NCI-H1694 (cell line): ENCODE measurements around the gene NSD1.
"Not testable (repeated sequence)": the region's sequence is repeated elsewhere in the genome, so short reads cannot be mapped to it uniquely, and the experiment has no call there.

Source experiments
- DNase-seq: peaks from one replicate; lab custom pipeline; 2025; lab: John Stamatoyannopoulos, UW

NSD1 gene

DNA sequence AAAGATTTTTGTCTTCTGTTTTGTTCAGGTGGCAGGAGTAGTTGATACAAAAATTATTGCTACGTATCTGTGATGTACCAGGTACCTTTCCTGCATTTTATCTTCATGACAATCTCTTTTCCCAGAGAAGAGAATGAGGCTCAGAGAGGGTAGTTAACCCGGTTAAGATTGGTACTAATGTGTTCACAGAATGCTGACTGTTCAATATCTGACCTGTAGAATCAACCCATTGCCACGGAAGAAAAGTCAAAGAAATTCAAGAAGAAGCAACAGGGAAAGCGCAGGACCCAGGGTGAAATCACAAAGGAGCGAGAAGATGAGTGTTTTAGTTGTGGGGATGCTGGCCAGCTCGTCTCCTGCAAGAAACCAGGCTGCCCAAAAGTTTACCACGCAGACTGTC lies 158.2 kb downstream of the NSD1 start:
- no peak for DNase-seq

DNA sequence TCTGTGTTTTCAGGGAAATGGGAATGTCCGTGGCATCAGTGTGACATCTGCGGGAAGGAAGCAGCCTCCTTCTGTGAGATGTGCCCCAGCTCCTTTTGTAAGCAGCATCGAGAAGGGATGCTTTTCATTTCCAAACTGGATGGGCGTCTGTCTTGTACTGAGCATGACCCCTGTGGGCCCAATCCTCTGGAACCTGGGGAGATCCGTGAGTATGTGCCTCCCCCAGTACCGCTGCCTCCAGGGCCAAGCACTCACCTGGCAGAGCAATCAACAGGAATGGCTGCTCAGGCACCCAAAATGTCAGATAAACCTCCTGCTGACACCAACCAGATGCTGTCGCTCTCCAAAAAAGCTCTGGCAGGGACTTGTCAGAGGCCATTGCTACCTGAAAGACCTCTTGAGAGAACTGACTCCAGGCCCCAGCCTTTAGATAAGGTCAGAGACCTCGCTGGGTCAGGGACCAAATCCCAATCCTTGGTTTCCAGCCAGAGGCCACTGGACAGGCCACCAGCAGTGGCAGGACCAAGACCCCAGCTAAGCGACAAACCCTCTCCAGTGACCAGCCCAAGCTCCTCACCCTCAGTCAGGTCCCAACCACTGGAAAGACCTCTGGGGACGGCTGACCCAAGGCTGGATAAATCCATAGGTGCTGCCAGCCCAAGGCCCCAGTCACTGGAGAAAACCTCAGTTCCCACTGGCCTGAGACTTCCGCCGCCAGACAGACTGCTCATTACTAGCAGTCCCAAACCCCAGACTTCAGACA lies 160.4 kb downstream of the NSD1 start:
- DNase-seq: no peak

DNA sequence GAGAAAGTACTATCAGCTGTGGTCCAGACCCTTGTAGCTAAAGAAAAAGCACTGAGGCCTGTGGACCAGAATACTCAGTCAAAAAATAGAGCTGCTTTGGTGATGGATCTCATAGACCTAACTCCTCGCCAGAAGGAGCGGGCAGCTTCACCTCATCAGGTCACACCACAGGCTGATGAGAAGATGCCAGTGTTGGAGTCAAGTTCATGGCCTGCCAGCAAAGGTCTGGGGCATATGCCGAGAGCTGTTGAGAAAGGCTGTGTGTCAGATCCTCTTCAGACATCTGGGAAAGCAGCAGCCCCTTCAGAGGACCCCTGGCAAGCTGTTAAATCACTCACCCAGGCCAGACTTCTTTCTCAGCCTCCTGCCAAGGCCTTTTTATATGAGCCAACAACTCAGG lies 161.1 kb downstream of the NSD1 start:
- no peak for DNase-seq

DNA sequence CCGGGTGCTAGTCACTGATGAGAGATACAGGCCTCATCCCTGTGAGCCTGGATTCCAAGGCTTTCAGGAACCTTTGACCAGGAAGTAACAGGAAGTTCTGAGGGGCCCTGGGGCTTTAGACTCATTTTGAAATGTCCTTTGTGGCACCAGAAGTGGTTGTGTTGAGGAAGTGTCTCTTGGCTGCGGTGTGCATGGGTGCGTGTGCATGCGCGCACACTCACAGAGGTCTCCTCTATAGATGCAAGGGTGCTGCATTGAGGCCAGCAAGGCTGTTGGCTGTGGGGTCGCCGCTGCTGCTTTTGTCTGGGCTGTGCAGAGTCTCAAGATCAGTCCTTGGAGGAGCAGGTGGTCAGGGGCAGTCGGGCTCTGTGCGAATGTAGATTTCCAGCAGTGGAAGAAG lies 162.4 kb downstream of the NSD1 start:
- no peak for DNase-seq

DNA sequence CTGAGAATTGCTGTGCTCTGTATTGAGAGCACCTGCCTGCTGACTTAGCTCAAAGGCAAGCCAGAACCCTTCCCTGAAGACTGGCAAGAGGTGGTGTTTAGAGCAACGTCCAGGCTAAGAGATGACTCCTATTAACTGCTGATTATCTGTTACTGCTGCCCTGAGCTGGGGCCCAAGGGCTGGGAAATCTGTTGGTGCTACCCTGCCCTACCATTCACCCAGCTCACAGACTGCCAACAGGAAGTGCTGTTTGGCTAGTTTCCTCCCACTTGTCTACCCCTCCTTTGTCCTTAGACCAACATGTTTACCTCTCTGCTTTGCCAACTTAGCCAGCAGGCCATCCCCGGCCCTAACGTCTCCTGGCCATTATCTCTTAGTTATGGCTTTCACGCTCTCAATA lies 163.0 kb downstream of the NSD1 start:
- no peak for DNase-seq

DNA sequence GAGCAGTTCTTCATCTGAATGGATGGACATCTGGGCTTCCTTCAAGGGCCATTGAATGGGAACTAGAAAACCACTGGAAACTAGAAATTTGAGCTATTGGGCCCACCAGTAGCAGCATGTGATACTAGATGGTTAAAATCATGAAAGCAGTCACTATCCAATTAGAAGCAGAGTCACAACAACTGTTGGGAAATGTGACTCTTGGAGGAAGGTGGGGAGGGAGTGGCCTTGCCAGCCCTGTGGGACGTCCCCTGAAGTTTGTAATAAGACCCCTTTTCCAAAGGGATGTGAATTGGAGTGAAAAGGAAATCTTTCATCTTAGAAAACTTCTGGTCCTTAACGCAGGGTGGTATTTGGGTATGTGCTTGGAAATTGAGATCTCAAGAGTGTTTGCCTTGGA lies 164.3 kb downstream of the NSD1 start:
- DNase-seq: no peak

DNA sequence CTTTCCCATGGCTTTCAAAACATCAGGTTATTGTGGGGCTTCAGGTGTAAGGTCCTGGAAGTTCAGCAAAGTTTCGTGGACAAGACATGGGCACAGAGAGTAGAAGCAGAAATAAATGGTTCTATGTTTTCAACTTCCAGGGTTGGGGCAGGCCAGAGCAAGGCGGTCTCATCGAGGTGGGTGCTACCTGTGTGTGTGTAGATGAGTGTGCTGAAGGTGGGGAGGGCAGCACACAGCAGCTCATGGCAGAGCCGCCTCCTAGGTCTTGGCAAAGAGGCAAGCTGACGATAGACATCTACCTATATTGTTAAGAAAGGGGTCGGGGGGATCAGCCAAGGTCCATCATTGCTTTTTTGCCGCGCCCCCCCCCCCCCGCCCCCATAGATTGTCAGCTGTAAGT lies 166.1 kb downstream of the NSD1 start:
- DNase-seq: no peak

DNA sequence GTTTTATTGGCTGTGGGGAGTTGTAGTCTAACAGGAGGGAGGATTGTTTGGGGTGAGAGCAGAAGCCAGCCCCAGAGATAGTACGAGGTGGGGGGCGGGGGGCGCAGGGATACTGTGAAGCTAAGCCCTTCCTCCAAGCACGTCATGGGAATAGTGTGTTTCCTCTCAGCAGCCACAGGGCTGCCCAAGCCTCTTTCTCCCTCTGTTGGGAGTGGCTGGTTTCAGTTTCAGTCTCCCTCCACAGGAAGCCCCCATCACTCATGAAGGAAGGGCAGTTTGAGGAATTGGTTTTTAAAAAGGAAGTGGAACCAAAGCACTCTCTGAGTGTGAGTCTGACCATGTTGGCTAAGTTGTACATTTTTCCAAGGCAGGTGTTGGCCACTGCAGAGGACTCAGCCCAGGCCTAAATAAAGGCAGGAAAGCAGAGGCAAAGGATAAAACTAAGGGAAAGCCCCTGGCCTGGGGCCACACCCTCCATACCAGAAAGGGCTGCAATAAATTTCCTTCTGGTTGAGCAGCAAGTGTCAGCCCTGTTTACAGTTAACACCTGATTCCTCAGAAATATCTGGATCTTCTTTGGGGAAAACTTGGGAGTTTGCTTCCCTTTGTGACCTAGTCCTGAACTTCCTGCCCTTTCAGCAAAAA lies 166.8 kb downstream of the NSD1 start:
- no peak for DNase-seq

DNA sequence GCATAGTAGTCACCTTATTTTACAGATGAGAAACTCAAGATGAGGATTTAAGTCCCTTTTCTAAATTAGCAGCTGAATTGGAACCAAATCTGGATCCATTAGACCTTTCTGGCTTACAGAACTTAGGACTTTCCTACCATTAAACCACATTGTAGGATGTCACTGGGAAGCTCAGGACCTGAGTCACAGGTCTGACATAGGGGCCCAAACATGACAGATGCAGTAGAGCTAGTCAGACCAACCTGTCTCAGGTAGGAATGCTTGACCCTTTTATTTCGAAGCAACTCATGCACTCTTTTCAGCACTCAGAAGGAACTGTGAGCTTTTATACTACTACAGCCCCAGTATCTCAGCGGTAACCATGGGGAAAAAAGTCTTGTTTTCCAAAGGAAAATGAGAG lies 167.4 kb downstream of the NSD1 start:
- no peak for DNase-seq

DNA sequence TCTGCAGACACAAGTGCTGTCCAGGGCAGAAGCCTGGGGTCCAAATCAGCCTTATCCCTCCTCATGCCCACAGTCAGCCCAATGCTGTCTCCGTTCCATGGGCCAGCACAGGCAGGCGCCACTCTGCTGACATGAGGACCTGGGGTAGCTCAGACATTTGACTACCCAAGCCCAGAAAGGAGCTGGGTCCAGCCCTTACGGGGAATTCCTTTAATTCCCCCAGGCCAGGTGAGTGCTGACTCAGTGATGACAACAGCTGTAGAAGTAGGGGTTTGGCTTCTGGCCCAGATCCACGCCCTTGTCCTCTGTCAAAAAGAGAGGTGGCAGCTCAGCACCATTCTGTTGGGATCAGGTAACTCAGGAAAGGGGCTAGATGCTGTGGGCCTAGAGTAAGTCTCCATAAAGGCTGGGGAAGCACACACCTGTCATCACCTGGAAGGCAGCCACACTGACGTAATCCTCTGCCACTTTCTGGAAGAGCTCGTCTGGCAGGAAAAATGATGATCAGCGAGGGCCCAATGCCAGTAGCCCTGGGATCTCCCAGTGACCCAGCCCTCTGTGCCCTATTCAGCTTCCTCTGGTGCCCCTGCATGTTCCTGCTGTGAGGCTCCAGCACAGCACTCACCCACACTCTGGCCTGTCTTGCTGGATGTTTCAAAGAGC lies 168.1 kb downstream of the NSD1 start:
- no peak for DNase-seq

DNA sequence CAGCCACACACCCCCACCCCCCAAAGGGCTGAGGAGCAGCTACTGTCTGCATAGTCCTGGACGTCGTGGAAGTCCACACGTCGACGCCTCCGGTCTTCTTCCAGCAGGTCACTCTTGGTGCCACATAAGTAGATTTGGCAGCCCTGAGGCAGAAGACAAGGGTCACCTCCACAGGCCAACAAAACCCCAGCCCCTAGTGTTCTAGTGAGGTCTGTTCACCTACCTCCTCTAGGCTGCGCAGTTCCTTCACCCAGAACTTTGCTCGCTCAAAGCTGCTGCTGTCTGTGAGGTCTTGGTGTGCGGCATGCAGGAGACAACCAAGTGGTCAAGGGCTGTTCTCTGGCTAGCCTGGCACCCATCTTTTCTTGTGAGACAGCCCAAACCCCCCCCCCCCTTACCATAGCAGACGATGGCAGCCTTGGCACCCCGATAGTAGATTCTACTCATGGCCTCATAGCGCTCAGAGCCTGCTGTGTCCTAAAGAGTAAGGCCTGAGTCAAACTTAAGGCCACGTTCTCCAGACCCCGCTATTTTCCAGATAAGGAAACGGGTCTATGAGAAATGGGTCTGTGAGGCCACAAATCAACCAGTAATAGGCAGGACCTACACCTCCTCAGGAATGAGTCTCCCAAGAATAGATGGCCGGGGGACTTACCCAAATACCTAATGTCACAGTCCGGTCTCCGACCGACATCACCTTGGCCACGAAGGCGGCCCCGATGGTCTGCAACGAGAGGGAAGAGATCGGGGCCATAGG lies 169.0 kb downstream of the NSD1 start:
- no peak for DNase-seq

DNA sequence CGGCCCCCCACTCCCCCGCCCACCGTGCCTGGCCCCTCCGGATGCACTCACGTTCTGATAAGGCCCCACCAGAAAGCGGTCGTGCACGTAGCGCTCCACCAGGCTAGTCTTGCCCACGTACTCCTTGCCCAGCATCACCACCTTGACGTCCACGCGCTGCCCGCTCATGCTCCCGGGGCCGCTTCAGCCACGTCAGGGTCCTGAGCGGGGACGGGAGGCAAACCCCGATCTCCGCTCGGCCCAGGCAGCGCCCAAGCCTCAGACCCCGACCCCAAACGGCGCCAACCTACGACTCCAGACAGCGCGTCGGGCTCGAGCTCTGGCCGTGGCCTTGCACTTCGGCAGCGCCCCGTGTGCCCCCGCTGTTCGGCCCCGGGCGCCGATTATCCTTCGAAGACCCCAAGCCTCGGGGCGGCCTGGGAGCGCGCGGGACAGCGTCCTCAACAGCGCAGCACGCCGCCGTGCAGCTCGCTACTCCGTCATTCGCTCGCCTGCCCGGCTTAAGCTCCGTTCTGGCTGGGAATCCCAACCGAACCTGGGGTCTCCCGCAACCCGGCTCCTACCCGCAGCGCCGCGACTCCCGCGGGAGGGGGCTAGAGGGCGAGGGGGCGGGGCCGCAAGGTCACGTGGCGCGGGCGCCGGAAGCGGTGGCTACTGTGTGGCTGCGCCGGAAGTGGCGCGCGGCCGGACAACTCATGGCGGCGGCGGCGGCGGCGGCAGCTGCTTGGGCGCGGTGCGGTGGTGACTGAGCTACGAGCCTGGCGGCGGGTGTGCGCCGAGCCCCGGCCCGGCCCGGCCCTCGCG lies 169.8 kb downstream of the NSD1 start, which contains the start of the genes PRELID1 and RAB24:
Gene PRELID1, plus strand, starts transcription at position 679 of the 804 bp plus-strand sequence. CDS start 187 bp downstream, outside the sequence.
Gene RAB24, minus strand, starts transcription at position 599 of the 804 bp plus-strand sequence. Its CDS starts 431 bp downstream, at position 168.
- DNase-seq: peak; percentile 53

DNA sequence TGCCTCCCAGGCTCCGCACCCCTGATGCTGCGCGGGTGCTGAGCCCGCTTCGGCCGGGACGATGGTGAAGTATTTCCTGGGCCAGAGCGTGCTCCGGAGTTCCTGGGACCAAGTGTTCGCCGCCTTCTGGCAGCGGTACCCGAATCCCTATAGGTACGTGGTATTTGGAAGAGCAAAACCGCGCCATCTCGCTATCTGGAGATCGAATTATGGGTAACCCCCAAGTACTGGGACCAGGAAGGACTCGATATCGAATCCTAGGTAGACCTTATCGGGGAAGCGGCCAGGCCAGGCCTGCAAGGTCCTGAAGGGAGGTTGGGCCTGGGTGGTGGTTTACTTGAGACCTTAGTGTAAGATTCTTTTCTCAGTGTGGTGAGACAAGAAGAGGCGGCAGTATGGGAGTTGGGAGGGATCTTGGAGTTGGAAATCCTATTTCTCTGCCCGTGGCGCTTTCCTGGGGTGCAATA lies 170.4 kb downstream of the NSD1 start:
- DNase-seq: no peak

DNA sequence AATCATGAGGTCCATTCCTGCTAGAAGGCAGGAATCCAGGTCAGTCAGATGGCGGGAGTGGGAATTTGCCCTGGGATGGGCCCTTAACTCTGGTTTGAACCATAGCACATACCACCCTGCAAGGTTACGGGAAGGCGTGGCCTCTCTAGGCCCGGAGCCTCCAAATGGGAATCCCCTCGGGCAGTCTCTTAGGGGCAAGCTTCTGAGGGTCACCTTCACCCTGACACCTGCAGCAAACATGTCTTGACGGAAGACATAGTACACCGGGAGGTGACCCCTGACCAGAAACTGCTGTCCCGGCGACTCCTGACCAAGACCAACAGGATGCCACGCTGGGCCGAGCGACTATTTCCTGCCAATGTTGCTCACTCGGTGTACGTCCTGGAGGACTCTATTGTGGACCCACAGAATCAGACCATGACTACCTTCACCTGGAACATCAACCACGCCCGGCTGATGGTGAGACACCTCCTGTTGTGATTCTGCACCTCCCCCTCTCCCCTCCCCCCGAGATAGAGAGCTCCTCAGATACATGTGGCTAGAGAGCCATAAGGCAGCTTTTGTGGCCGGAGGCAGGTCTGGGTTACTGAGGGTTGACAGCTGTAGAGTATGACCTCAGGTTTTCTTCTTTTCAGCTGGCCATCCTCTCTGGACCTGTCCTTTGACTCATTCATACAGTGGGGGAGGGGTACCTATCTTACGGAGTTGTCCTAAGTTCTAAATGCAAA lies 171.0 kb downstream of the NSD1 start:
- DNase-seq: no peak

DNA sequence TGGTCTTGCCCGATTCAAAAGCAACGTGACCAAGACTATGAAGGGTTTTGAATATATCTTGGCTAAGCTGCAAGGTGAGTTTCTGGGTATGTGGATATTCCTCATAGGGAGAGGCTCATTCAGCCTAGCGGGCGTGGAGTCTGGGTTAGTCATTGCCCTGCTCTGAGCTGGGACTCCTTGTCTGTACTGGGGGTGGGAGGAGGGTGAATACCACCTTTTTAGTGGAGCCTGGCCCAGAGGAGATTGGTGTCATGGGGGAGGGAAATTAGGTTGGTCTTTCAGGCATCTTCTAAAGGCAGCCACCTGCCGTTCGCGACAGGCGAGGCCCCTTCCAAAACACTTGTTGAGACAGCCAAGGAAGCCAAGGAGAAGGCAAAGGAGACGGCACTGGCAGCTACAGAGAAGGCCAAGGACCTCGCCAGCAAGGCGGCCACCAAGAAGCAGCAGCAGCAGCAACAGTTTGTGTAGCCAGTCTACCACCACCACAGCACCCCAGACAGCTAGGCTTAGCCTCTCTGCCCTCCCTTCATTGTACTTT lies 172.6 kb downstream of the NSD1 start:
- not testable (repeated sequence) for DNase-seq

DNA sequence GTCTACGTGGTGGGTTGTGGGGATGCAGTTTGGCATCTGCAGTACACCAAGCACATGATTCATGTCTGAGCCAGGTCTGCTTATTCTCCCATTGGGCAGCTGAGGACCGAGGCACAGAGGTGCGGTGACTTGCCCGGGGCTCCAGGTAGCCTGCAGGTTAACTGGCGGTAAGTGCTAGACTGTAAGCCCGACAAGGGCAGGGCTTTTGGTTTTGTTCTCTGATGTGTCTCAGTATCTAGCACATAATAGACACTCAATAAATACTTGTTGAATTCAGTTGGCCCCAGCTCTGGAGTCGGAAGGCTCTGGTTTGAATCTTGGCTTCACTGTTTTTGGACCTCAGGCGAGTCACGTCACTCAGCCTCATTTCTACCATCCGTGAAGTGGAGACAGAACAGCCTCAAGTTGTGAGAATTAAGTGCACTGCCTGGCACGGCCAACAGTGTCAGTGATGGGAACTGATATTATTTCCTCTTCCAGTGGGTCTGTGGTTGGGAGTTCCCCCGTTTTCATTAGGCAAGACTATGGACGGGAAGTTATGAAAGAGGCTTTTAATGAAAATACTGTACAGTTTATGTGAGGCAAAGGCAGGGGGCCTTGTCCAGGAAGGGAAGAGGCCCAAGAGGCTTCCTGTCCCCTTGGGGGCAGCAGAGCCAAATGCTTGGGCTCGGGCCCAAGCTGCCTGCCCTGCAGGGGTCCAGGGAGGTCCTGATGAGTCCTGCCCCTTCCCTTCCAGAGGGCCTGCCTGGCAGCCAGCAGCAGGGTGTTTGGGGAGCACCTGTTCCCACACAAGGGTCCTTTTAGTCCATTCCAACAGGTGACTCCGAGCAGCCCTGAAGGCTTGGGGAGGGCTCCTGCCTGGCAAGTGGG lies 173.3 kb downstream of the NSD1 start:
- DNase-seq: no peak

DNA sequence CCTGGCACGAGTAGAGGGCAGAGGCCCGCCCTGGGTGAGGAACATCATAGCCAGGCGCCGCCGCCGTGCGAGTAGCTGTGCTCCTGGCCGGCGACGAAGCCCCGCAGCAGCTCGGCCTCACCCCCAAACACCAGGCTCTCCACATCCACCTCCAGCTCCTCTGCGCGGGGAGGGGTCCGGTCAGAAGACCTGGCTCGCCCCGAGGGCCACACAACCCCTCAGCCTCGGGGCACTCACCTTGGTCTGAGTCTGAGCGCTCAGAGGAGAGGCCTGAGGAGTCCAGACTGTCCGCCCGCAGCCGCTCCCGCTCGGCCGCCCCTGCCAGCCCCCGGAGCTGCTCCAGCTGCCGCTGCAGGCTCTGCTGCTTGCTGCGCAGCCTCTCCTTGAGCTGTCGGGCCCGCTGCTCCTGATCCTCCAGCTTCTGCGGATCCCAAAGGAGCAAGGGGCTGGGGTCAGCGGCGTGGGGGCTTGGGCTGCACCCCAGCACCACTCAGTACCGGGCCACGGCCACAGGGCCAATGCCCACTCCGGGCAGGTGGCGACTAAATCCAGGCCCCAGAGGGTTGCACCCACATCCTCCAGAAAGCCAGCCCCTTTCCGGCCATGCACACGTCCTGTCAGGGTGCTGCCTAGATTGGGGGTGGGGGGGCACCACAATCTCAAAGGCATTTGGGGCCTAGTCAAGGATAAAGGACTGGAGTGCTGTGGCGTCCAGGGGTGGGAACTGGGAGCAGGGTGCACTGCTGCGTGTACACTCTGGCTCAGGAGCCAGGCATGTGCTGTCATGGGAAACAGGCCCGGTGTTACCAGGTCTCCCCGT lies 174.2 kb downstream of the NSD1 start:
- DNase-seq: no peak

DNA sequence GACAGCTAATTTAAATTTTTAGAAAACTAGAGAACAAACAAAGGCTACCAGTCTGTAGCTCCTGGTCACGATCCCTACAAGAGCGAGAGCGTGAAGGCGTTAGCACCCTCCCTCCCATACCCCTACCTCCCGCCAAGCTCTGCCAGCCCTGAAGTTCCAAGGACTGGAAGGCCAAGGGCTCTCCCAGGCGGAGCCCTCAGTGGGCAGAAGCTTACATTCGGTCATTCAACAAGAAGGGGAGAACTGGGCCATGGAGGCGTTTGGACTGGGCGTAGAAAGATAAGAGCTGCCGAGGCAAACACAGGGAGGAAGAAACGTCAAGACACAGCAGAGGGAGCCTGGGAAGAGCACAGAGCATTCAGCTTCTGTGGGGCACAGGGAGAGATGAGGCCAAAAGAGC lies 175.2 kb downstream of the NSD1 start:
- no peak for DNase-seq
